ENCODE measurements around the gene MLH1. TPM values are rescaled to one million over a fixed set of nuclear protein-coding genes. Genes with fewer than 3 reads are reported as not detected.

MLH1 gene
- total RNA-seq, 1 experiment from 2014 or later = 47.2 TPM

- Mint-ChIP-seq H3K4me1 (peaks cover 4% of the 10 kb centered on the region), H3K27me3 (ENCODE audit: low read depth) (no peaks in the 10 kb centered on the region), H3K27ac (no peak overlapping the region), H3K9me3 (no peaks in the 10 kb centered on the region), H3K4me3 (no peak overlapping the region), H3K36me3 (no peaks in the 10 kb centered on the region)
- ChIA-PET POLR2A (no interaction called here), CTCF (no interaction called here)
- ATAC-seq (no peak), DNase-seq (ENCODE audit: low spot score) (no peak)
- TF ChIP-seq ZNF416 (CRISPR knock-in tag; IDR thresholded peaks at IDR 0.05) (no peak), ZNF423 (CRISPR knock-in tag; IDR thresholded peaks at IDR 0.05) (no peak), MYBL2 (CRISPR knock-in tag; IDR thresholded peaks at IDR 0.05) (no peak), ZNF232 (CRISPR knock-in tag; IDR thresholded peaks at IDR 0.05) (no peak), TEAD4 (CRISPR knock-in tag; IDR thresholded peaks at IDR 0.05) (no peak), GTF2I (CRISPR knock-in tag; conservative IDR thresholded peaks at IDR 0.05) (no peak), FOXP1 (CRISPR knock-in tag; IDR thresholded peaks at IDR 0.05; ENCODE audit: borderline replicate concordance) (no peak), E2F4 (CRISPR knock-in tag; IDR thresholded peaks at IDR 0.05; ENCODE audit: borderline replicate concordance, low read depth) (no peak), MLX (CRISPR knock-in tag; IDR thresholded peaks at IDR 0.05) (no peak), TP53 (CRISPR knock-in tag; IDR thresholded peaks at IDR 0.05) (no peak), KAT7 (CRISPR knock-in tag; IDR thresholded peaks at IDR 0.05; ENCODE audit: borderline replicate concordance) (no peak), HMGA2 (CRISPR knock-in tag; IDR thresholded peaks at IDR 0.05) (no peak), ZNF219 (CRISPR knock-in tag; IDR thresholded peaks at IDR 0.05; ENCODE audit: borderline replicate concordance) (no peak), ETV6 (CRISPR knock-in tag; IDR thresholded peaks at IDR 0.05) (no peak), ESRRA (CRISPR knock-in tag; IDR thresholded peaks at IDR 0.05; ENCODE audit: borderline replicate concordance) (no peak), USF2 (CRISPR knock-in tag; IDR thresholded peaks at IDR 0.05) (no peak)
Observed at GRCh38 chr3:37094636-37095035, 101.3 kb downstream of the MLH1 start.

GRCh38 chr3:37096288-37096687 lies 103.0 kb downstream of the MLH1 start:
- no peak overlapping the region for H3K27ac Mint-ChIP-seq
- no peak overlapping the region for H3K4me3 Mint-ChIP-seq
- ChIA-PET CTCF (no interaction called here), POLR2A (no interaction called here)
- H3K36me3 Mint-ChIP-seq = no peaks in the 10 kb centered on the region
- no peaks in the 10 kb centered on the region for H3K9me3 Mint-ChIP-seq
- peaks cover 4% of the 10 kb centered on the region for H3K4me1 Mint-ChIP-seq
- no peak for ATAC-seq
- no peaks in the 10 kb centered on the region for H3K27me3 Mint-ChIP-seq (ENCODE audit: low read depth)
- no peak for DNase-seq (ENCODE audit: low spot score)
- TF ChIP-seq ATF2 (CRISPR knock-in tag; IDR thresholded peaks at IDR 0.05; ENCODE audit: borderline replicate concordance, low read depth) (no peak), ZNF423 (CRISPR knock-in tag; IDR thresholded peaks at IDR 0.05) (no peak), NR1H2 (CRISPR knock-in tag; IDR thresholded peaks at IDR 0.05) (no peak), SOX15 (CRISPR knock-in tag; IDR thresholded peaks at IDR 0.05) (no peak), PREB (CRISPR knock-in tag; IDR thresholded peaks at IDR 0.05; ENCODE audit: borderline replicate concordance) (no peak), ZNF219 (CRISPR knock-in tag; IDR thresholded peaks at IDR 0.05; ENCODE audit: borderline replicate concordance) (no peak), TP53 (CRISPR knock-in tag; IDR thresholded peaks at IDR 0.05) (no peak), ZNF121 (CRISPR knock-in tag; IDR thresholded peaks at IDR 0.05) (no peak), RELA (CRISPR knock-in tag; IDR thresholded peaks at IDR 0.05; ENCODE audit: borderline replicate concordance) (no peak), FOXP1 (CRISPR knock-in tag; IDR thresholded peaks at IDR 0.05; ENCODE audit: borderline replicate concordance) (no peak), GABPB1 (CRISPR knock-in tag; IDR thresholded peaks at IDR 0.05) (no peak), MYBL2 (CRISPR knock-in tag; IDR thresholded peaks at IDR 0.05) (no peak), MLX (CRISPR knock-in tag; IDR thresholded peaks at IDR 0.05) (no peak), ZNF671 (CRISPR knock-in tag; IDR thresholded peaks at IDR 0.05) (no peak), ATF6 (CRISPR knock-in tag; IDR thresholded peaks at IDR 0.05) (no peak), NR3C1 (CRISPR knock-in tag; conservative IDR thresholded peaks at IDR 0.05; ENCODE audit: low read depth) (no peak), RORB (CRISPR knock-in tag; IDR thresholded peaks at IDR 0.05) (no peak)

Measured in WTC11 (cell line).